Loucy (cell line): ENCODE data around the gene RPL37A.

Source experiments
- H2AFZ ChIP-seq: fragments of 200-600 bp; sonication (generic); 2 replicates; pipeline ENCODE4 v1.6.0; 2016; ENCODE audit warnings: antibody characterized with exemption, mild to moderate bottlenecking, low read length, moderate library complexity
- H3F3A ChIP-seq: fragments of 200-600 bp; 2 replicates; pipeline ENCODE4 v1.6.0; 2016; ENCODE audit warnings: antibody characterized with exemption, low read depth, mild to moderate bottlenecking
- H3K27me3 ChIP-seq: fragments of 200-600 bp; sonication (generic); 2 replicates; pipeline ENCODE4 v1.6.1; 2014; ENCODE audit warnings: low read length, mild to moderate bottlenecking; ENCODE audit not compliant: insufficient read depth, poor library complexity, severe bottlenecking
- H3K36me3 ChIP-seq: fragments of 200-600 bp; sonication (generic); 2 replicates; pipeline ENCODE4 v1.6.1; 2016; ENCODE audit warnings: low read length; ENCODE audit not compliant: insufficient read depth
- H3K4me1 ChIP-seq: fragments of 200-600 bp; sonication (generic); 2 replicates; pipeline ENCODE4 v1.5.1; 2014; ENCODE audit warnings: low read length, mild to moderate bottlenecking; ENCODE audit not compliant: insufficient read depth, poor library complexity, severe bottlenecking
- H3K4me2 ChIP-seq: fragments of 200-600 bp; sonication (generic); 2 replicates; pipeline ENCODE4 v1.6.0; 2014; ENCODE audit warnings: antibody characterized with exemption, low read length, low read depth, mild to moderate bottlenecking; ENCODE audit not compliant: poor library complexity, severe bottlenecking
- H3K4me3 ChIP-seq: fragments of 200-600 bp; sonication (generic); 2 replicates; pipeline ENCODE4 v1.5.1; 2014; ENCODE audit warnings: low read length, mild to moderate bottlenecking, mixed read lengths; ENCODE audit not compliant: poor library complexity, severe bottlenecking
- H3K79me2 ChIP-seq: fragments of 200-600 bp; sonication (generic); 2 replicates; pipeline ENCODE4 v1.6.1; 2014; ENCODE audit warnings: low read length; ENCODE audit not compliant: insufficient read depth
- H3K9ac ChIP-seq: fragments of 200-600 bp; sonication (generic); 2 replicates; pipeline ENCODE4 v1.6.0; 2014; ENCODE audit warnings: mild to moderate bottlenecking, low read depth, low read length, moderate library complexity; ENCODE audit not compliant: poor library complexity, severe bottlenecking
- H3K9me2 ChIP-seq: fragments of 200-600 bp; sonication (generic); replicated peaks from 2 replicates; pipeline ENCODE4 v1.6.1; 2016; ENCODE audit warnings: low read depth, low read length, mixed read lengths
- H3K9me3 ChIP-seq: fragments of 200-600 bp; sonication (generic); 2 replicates; pipeline ENCODE4 v1.6.1; 2014; ENCODE audit warnings: mild to moderate bottlenecking, antibody characterized with exemption, low read length, low read depth; ENCODE audit not compliant: insufficient read depth
- H4K20me1 ChIP-seq: fragments of 200-600 bp; sonication (generic); 2 replicates; pipeline ENCODE4 v1.6.0; 2014; ENCODE audit warnings: antibody characterized with exemption, low read length, mild to moderate bottlenecking; ENCODE audit not compliant: insufficient read depth, poor library complexity, severe bottlenecking
- CTCF ChIP-seq: fragments of 200-600 bp; sonication (generic); conservative IDR thresholded peaks from 2 replicates; pipeline ENCODE4 v1.5.1; 2014; ENCODE audit warnings: mild to moderate bottlenecking, antibody characterized with exemption, low read length
- EZH2phosphoT487 ChIP-seq: fragments of 200-600 bp; IDR thresholded peaks from 2 replicates; pipeline ENCODE4 v1.6.1; 2018; ENCODE audit warnings: antibody characterized with exemption, mild to moderate bottlenecking, moderate library complexity, borderline replicate concordance

RPL37A gene

GRCh38 chr2:216503697-216504375 is 5.2 kb downstream of the RPL37A start:
- no peaks in the 10 kb centered on the region for H3K9me2 ChIP-seq
- no peaks in the 10 kb centered on the region for H3K9me3 ChIP-seq
- peak overlapping the region; percentile 15 for H3K9ac ChIP-seq
- peaks cover 9% of the 10 kb centered on the region for H3K27me3 ChIP-seq
- H3K4me2 ChIP-seq: peak overlapping the region; percentile 96
- peaks cover 45% of the 10 kb centered on the region for H3K4me1 ChIP-seq
- peaks cover 67% of the 10 kb centered on the region for H4K20me1 ChIP-seq
- peaks cover 58% of the 10 kb centered on the region for H3K36me3 ChIP-seq
- no peaks in the 10 kb centered on the region; the same call in 1 of the 2 replicates for H3F3A ChIP-seq
- H3K79me2 ChIP-seq: peaks cover 69% of the 10 kb centered on the region
- TF ChIP-seq CTCF (no peak), EZH2phosphoT487 (no peak)
- H3K4me3 ChIP-seq: peak overlapping the region; percentile 90
- no peak overlapping the region for H2AFZ ChIP-seq

DNA sequence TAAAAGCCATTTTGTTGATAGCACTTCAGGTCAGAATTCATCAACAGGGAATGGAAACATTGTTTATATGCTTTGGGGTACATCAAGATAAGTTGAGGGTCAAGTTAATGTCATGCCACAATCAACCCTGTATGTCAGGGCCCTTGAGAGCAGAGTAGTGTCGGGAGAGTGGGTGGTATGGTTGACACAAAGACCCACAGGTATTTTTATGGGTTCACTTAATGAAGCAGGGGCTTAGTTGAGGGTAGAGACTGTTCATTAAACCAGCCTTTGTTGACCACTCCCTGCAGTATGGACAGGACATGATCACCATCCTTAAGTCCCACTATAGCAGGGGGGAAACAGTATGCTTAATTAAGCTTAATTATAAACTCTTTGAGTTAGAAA is 5.7 kb downstream of the RPL37A start:
- Histone ChIP-seq H3K9me3 (no peaks in the 10 kb centered on the region), H3K4me2 (peak overlapping the region; percentile 96), H3K79me2 (peaks cover 64% of the 10 kb centered on the region), H3K9me2 (no peaks in the 10 kb centered on the region), H2AFZ (no peak overlapping the region), H3K4me1 (peaks cover 45% of the 10 kb centered on the region), H3K9ac (no peak overlapping the region), H3K36me3 (peaks cover 54% of the 10 kb centered on the region), H4K20me1 (peaks cover 61% of the 10 kb centered on the region), H3F3A (no peaks in the 10 kb centered on the region; the same call in 1 of the 2 replicates), H3K27me3 (peaks cover 4% of the 10 kb centered on the region), H3K4me3 (peak overlapping the region; percentile 90)
- TF ChIP-seq EZH2phosphoT487 (no peak), CTCF (no peak)

- Histone ChIP-seq H3K4me2 (no peak overlapping the region), H3K27me3 (no peaks in the 10 kb centered on the region), H3K36me3 (peaks cover 44% of the 10 kb centered on the region), H3K4me3 (no peak overlapping the region), H3K79me2 (peaks cover 53% of the 10 kb centered on the region), H3K4me1 (peaks cover 37% of the 10 kb centered on the region), H3K9me2 (no peaks in the 10 kb centered on the region), H3K9me3 (no peaks in the 10 kb centered on the region), H3K9ac (no peak overlapping the region), H4K20me1 (peaks cover 51% of the 10 kb centered on the region), H2AFZ (no peak overlapping the region), H3F3A (no peaks in the 10 kb centered on the region; the same call in 1 of the 2 replicates)
- no peak for TF ChIP-seq CTCF
- no peak for TF ChIP-seq EZH2phosphoT487
These were observed 6.8 kb downstream of the RPL37A start for GRCh38 chr2:216505133-216506106.
